ENCODE data around the gene SLC25A13. TPM values are rescaled to one million over a fixed set of nuclear protein-coding genes. Genes with fewer than 3 reads are reported as not detected.

SLC25A13 gene
- total and polyA plus RNA-seq, 2 of the 13 experiments (the other 11 are each of a cell fraction or from before 2014, with no cell fraction given), result 36.2 to 84.9 TPM

DNA sequence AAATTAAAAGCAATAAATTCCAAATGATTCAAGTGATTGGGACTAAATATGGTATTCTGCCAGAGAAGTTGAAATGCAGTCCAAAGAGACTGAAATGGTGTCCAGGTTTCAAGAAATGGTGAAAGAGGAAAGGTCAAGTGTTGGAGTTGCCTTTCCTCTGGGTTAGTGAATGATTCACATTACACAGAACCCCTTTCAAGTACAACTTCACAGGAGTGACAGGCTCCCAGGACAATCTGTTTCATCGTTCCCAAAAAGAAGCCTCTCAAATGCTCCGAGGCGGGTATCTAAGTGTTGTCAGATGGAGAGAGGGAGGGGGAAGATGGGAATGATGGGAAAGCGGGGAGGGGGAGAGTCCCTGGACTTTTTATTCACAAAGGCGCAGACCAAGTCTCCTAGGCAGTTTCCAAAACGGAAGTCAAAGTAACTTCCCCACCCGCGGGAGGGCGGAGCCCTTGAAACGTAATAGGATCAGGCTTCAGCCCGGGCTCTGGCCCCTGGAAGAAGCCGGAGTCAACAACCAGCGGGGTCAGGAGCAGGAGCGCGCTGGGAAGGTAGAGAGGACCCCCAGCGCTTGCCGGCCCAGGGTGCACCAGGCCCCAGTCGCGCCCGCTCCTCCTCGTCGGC is 754 bp downstream of the SLC25A13 start (continued):
- TF ChIP-seq, protein P1, sequence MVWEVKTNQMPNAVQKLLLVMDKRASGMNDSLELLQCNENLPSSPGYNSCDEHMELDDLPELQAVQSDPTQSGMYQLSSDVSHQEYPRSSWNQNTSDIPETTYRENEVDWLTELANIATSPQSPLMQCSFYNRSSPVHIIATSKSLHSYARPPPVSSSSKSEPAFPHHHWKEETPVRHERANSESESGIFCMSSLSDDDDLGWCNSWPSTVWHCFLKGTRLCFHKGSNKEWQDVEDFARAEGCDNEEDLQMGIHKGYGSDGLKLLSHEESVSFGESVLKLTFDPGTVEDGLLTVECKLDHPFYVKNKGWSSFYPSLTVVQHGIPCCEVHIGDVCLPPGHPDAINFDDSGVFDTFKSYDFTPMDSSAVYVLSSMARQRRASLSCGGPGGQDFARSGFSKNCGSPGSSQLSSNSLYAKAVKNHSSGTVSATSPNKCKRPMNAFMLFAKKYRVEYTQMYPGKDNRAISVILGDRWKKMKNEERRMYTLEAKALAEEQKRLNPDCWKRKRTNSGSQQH (CRISPR knock-in tag; IDR thresholded peaks at IDR 0.05; ENCODE audit: low read depth), result no peak; the same call in 1 of the 2 replicates
- no peak for TF ChIP-seq ZBTB4 (CRISPR knock-in tag; IDR thresholded peaks at IDR 0.05; ENCODE audit: borderline replicate concordance)
- no peak for TF ChIP-seq FLYWCH1 (CRISPR knock-in tag; IDR thresholded peaks at IDR 0.05)
- TF ChIP-seq RORA (CRISPR knock-in tag; IDR thresholded peaks at IDR 0.05), result no peak
- no peak for TF ChIP-seq ZNF652 (CRISPR knock-in tag; IDR thresholded peaks at IDR 0.05; ENCODE audit: borderline replicate concordance, low read depth)
- no peak; the same call in 1 of the 2 replicates for TF ChIP-seq THAP8 (CRISPR knock-in tag; IDR thresholded peaks at IDR 0.05; ENCODE audit: borderline replicate concordance)
- no peak for TF ChIP-seq FOSL1 (CRISPR knock-in tag; IDR thresholded peaks at IDR 0.05; ENCODE audit: borderline replicate concordance)
- no peak for TF ChIP-seq IRX3 (CRISPR knock-in tag; IDR thresholded peaks at IDR 0.05; ENCODE audit: borderline replicate concordance, low read depth)
- no peak for TF ChIP-seq ZNF296 (CRISPR knock-in tag; conservative IDR thresholded peaks at IDR 0.05)
- TF ChIP-seq PHF21A (CRISPR knock-in tag; IDR thresholded peaks at IDR 0.05), result no peak
- no peak for TF ChIP-seq MYNN (CRISPR knock-in tag; IDR thresholded peaks at IDR 0.05; ENCODE audit: low read depth)
- TF ChIP-seq, protein P2, sequence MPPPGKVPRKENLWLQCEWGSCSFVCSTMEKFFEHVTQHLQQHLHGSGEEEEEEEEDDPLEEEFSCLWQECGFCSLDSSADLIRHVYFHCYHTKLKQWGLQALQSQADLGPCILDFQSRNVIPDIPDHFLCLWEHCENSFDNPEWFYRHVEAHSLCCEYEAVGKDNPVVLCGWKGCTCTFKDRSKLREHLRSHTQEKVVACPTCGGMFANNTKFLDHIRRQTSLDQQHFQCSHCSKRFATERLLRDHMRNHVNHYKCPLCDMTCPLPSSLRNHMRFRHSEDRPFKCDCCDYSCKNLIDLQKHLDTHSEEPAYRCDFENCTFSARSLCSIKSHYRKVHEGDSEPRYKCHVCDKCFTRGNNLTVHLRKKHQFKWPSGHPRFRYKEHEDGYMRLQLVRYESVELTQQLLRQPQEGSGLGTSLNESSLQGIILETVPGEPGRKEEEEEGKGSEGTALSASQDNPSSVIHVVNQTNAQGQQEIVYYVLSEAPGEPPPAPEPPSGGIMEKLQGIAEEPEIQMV (CRISPR knock-in tag; IDR thresholded peaks at IDR 0.05; ENCODE audit: low read depth), result no peak
- TF ChIP-seq NR1H2 (CRISPR knock-in tag; IDR thresholded peaks at IDR 0.05; ENCODE audit: borderline replicate concordance, low read depth), result no peak
- no peak for TF ChIP-seq THYN1 (CRISPR knock-in tag; IDR thresholded peaks at IDR 0.05; ENCODE audit: borderline replicate concordance, low read depth)
- no peak for TF ChIP-seq ZNF335 (CRISPR knock-in tag; IDR thresholded peaks at IDR 0.05)
- TF ChIP-seq AGO1 (IDR thresholded peaks at IDR 0.05; ENCODE audit: low read depth, low read length, poor library complexity, severe bottlenecking), result no peak
- no peak for TF ChIP-seq BRCA1 (CRISPR knock-in tag; IDR thresholded peaks at IDR 0.05)
- no peak for TF ChIP-seq ZNF777 (CRISPR knock-in tag; IDR thresholded peaks at IDR 0.05)
- TF ChIP-seq ZZZ3 (CRISPR knock-in tag; IDR thresholded peaks at IDR 0.05; ENCODE audit: borderline replicate concordance), result no peak
- TF ChIP-seq MZF1 (CRISPR knock-in tag; IDR thresholded peaks at IDR 0.05; ENCODE audit: borderline replicate concordance), result no peak
- no peak for TF ChIP-seq ZSCAN31 (CRISPR knock-in tag; IDR thresholded peaks at IDR 0.05; ENCODE audit: low read depth)
- TF ChIP-seq ZNF20 (CRISPR knock-in tag; IDR thresholded peaks at IDR 0.05), result no peak
- no peak for TF ChIP-seq ZNF674 (CRISPR knock-in tag; IDR thresholded peaks at IDR 0.05; ENCODE audit: low read depth)
